GM19099 (cell line): Measurements from ENCODE around the gene OR9G4.

Experiments used
- POLR2A ChIP-seq: IDR thresholded peaks from 3 replicates; pipeline ENCODE4 v1.6.1; 2011; ENCODE audit warnings: low read depth; ENCODE audit not compliant: insufficient read length; ENCODE audit errors: extremely low read depth

The OR9G4 gene

GRCh38 chr11:56700242-56700913 lies 48.1 kb downstream of the OR9G4 start:
- TF ChIP-seq POLR2A, result no peak

- no peak for TF ChIP-seq POLR2A
Observed at GRCh38 chr11:56698795-56699194, 49.7 kb downstream of the OR9G4 start, which contains the start of gene OR9G1. OR9G1 (plus strand) TSS chr11:56699095; CDS start chr11:56700388, 1,293 bp downstream.

GRCh38 chr11:56693428-56693827 lies 55.1 kb downstream of the OR9G4 start:
- TF ChIP-seq POLR2A, result no peak
